ENCODE results near the gene ADRM1.

The ADRM1 gene

GRCh38 chr20:62302341-62303061 lies at the start of gene ADRM1:
Gene ADRM1 (plus strand): TSS chr20:62302997. CDS start chr20:62303569, 572 bp downstream.
- DNase-seq (ENCODE audit: low read depth in 2 of 2), result peak; percentile 96 to 97

GRCh38 chr20:62253398-62253797 lies 49.4 kb upstream of the ADRM1 start:
- DNase-seq (ENCODE audit: low read depth in 2 of 2), result no peak

GRCh38 chr20:62254021-62254724 lies 48.6 kb upstream of the ADRM1 start:
- DNase-seq (ENCODE audit: low read depth in 2 of 2), result no peak

- no peak for DNase-seq (ENCODE audit: low read depth in 2 of 2)
Measured at GRCh38 chr20:62255976-62256375, 46.8 kb upstream of the ADRM1 start.

GRCh38 chr20:62258499-62259293 lies 44.1 kb upstream of the ADRM1 start:
- DNase-seq (ENCODE audit: low read depth in 2 of 2), result no peak

- no peak for DNase-seq (ENCODE audit: low read depth in 2 of 2)
Measured at GRCh38 chr20:62259294-62259565, 43.6 kb upstream of the ADRM1 start.

- no peak for DNase-seq (ENCODE audit: low read depth in 2 of 2)
Measured at GRCh38 chr20:62262064-62262463, 40.7 kb upstream of the ADRM1 start.

GRCh38 chr20:62263396-62263795 lies 39.4 kb upstream of the ADRM1 start:
- DNase-seq (ENCODE audit: low read depth in 2 of 2), result no peak

- no peak for DNase-seq (ENCODE audit: low read depth in 2 of 2)
Measured at GRCh38 chr20:62265365-62265764, 37.4 kb upstream of the ADRM1 start.

GRCh38 chr20:62266340-62266739 lies 36.5 kb upstream of the ADRM1 start:
- DNase-seq (ENCODE audit: low read depth in 2 of 2), result no peak

GRCh38 chr20:62266851-62267250 lies 35.9 kb upstream of the ADRM1 start:
- DNase-seq (ENCODE audit: low read depth in 2 of 2), result no peak

- DNase-seq (ENCODE audit: low read depth in 2 of 2), result no peak
Measured at GRCh38 chr20:62267543-62267942, 35.3 kb upstream of the ADRM1 start.

- no peak for DNase-seq (ENCODE audit: low read depth in 2 of 2)
Measured at GRCh38 chr20:62268228-62268900, 34.4 kb upstream of the ADRM1 start.

- no peak for DNase-seq (ENCODE audit: low read depth in 2 of 2)
Measured at GRCh38 chr20:62269378-62269777, 33.4 kb upstream of the ADRM1 start.

GRCh38 chr20:62269871-62270270 lies 32.9 kb upstream of the ADRM1 start:
- no peak for DNase-seq (ENCODE audit: low read depth in 2 of 2)

- no peak for DNase-seq (ENCODE audit: low read depth in 2 of 2)
Measured at GRCh38 chr20:62272200-62272599, 30.6 kb upstream of the ADRM1 start.

GRCh38 chr20:62273416-62273815 lies 29.4 kb upstream of the ADRM1 start:
- DNase-seq (ENCODE audit: low read depth in 2 of 2), result no peak

- DNase-seq (ENCODE audit: low read depth in 2 of 2), result no peak
Measured at GRCh38 chr20:62274332-62274950, 28.4 kb upstream of the ADRM1 start.

GRCh38 chr20:62275219-62275618 lies 27.6 kb upstream of the ADRM1 start:
- DNase-seq (ENCODE audit: low read depth in 2 of 2), result no peak

- no peak for DNase-seq (ENCODE audit: low read depth in 2 of 2)
Measured at GRCh38 chr20:62276439-62276838, 26.4 kb upstream of the ADRM1 start.

- DNase-seq (ENCODE audit: low read depth in 2 of 2), result no peak
Measured at GRCh38 chr20:62277253-62277652, 25.5 kb upstream of the ADRM1 start.

- no peak for DNase-seq (ENCODE audit: low read depth in 2 of 2)
Measured at GRCh38 chr20:62280303-62280702, 22.5 kb upstream of the ADRM1 start.
